Limb (tissue), 2 donors: ENCODE data around the gene SEMA3A.

ENCODE experiments used
- DNase-seq, 2 donors: peaks; one replicate each; pipeline ENCODE4 v3.0.0-alpha.2; 2016; ENCODE audit errors: extremely low spot score in 2 of 2

SEMA3A gene

DNA sequence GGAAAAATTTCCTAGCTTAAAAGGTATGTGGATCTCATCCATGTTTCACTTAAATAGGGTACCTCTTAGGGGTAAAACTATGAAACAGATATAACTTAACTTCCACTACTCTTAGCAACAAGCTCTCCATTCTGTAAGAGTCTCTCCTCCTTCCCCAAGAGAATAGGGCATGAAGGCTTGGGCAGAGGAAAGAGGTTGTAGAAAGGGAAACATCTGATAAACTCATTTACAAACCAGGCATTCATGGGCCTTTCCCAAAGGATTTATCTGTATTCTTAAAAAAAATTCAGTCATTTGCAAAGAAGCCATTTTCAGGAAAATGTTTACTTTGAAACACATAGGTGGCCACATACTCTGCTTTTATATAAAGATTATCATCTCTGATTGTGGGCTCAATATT, 82.7 kb downstream of the SEMA3A start:
- no peak for DNase-seq

DNA sequence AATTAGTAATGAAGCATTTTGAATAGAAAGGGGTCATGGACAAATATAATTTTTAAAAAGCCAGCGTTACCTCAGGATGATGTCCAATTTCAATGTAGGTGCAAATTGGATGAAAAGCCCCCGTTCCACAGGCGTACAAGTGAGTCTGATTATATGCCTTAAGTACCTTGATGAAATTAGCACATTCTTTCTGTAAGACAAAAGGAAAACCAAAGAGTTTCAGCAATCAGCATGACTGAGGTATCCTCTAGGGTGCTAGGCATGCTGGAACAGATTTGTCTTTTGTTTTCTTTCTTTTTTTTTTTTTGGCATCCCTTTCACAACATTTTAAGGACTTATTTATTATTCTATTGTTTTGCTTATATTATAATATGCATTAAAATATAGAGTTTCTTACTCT, 84.2 kb downstream of the SEMA3A start:
- no peak for DNase-seq

DNA sequence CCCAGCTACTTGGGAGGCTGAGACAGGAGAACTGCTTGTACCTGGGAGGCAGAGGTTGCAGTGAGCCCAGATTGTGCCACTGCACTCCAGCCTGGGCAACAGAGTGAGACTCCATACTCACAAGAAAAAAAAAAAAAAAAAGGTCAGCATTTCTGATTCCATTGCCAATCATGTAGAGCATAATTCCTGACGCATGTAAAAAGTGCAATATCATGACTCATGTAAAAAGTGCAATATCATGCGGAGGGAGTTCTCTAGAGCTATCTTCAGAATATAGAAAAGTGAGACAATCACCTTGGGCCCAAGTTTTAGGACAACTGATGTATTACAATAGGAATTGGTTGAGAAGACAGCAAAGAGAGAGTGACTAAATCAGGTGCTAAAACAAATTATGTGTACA, 85.8 kb downstream of the SEMA3A start:
- no peak for DNase-seq

DNA sequence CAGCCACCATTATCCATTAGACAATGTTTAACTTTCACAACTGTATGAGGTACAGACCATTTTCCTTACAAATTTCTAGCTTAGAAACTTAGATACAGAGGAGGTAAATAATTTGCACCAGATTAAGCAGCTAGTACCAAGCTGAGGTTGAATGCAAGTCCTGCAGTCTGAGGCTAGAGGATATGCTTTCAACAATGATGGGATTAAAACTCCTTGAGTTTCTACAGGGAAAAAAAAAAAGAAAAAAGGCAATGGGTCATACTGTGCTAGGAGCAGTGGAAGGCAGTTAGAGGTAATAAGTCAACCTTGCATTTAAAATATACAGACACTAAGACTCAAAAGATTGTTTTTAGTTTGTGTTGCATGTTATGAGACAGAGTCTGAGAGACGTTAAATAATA, 86.5 kb downstream of the SEMA3A start:
- no peak for DNase-seq

DNA sequence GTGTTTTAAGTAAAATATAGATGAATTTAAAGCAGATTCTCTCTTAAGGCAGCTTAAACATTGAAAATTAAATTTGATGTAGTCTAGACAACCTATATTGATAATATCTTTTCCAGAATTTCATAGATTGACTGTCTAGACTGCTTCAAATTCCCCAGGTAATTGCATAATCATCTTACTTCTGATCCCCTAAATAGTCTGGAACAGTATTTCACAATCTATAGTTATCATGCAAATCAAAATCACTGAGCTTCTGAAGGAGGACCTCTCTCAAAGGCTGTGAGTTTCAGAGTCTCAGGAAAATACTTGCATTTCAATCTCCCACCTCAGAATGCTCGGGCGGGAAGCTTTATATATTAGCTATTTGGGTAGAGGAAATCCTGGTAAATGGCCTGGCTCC, 87.3 kb downstream of the SEMA3A start:
- DNase-seq = no peak

DNA sequence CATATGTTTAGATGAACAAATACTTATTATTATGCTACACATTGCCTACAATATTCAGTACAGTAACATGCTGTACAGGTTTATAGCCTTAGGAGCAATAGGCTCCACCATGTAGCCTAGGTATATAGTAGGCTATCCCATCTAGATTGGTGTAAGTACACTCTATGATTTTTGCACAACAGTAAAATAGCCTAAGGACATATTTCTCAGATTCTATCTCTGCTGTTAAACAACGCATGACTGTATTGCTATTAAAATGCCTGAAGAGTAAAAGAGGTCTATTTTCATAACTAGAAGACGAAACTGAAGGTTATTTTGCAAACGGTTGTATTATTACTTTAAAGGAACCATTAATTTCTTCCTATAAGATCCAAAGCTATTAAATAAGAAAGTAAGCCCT, 88.3 kb downstream of the SEMA3A start:
- DNase-seq = no peak

DNA sequence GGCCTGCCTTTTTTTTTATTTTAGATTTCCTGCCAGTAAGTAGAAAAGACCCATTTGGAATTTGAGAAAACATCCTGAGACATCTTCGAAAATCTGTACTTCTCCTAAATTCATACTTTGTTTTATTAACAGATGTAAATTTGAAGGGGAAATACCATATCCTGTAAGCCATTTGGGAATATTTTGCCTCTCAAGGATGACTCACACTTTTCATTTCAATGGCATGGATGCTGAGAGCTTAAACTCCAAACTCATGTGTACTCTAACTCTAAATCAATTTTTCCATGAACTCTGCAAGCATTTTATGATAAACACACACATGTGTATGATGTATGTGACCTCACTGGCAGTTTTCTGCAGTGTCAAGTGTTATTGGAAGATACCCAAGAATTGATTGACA, 89.0 kb downstream of the SEMA3A start:
- DNase-seq = peak in 1 of 2 donors; percentile 74

DNA sequence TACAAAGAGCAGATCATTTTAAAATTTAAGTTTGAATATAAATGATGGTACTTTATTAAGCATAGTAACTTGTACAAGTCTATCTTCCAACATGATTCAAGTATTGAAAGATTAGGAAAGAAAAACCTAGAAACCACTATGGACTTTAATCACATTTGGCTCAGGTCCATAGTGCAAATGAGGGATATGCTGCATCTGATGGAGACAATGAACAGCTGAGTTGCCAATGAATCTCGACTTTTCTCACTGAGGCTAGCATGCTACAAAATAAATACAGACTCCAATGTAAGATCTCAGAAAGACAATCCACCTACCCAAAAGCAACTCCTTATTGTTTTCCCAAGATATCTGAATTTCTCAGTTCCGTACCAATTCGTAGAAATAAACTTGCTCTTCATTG, 89.8 kb downstream of the SEMA3A start:
- no peak for DNase-seq

DNA sequence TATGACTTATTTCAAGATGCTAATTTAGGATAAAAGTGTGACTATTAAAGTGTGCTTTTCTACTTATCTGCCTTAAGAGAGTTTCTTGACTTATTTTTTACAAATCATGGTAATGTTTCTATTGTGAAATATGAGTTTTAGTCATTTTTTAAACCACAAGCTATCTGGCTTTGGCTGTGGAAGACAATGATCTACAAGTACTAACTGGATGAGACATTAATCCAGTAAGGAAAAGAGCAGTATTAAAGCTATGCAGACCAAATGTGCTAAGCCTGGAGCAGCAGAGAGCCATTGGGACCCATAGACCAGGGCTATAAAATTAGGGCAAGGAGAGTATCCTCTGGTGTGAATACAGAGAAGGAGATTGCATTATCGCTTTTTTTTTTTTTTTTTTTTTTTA, 92.4 kb downstream of the SEMA3A start:
- DNase-seq = no peak

DNA sequence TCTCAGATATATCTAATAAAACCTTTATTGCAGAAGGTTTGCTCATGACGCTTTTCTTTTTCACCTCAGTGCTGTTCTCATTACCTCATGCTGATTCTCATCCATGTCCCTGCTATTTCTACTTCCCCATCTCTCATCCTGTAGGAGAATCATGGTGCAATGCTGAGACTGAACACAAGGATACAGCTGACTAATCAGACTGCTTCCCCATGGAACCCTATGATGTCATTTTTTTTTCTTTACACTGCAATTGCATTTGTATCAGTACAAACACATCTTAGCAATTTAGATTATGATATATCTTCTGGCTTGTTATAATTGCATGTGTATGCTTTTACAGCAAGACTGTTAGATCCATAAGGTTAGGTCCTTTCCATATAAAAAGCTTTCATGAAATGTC, 93.7 kb downstream of the SEMA3A start:
- DNase-seq = no peak

DNA sequence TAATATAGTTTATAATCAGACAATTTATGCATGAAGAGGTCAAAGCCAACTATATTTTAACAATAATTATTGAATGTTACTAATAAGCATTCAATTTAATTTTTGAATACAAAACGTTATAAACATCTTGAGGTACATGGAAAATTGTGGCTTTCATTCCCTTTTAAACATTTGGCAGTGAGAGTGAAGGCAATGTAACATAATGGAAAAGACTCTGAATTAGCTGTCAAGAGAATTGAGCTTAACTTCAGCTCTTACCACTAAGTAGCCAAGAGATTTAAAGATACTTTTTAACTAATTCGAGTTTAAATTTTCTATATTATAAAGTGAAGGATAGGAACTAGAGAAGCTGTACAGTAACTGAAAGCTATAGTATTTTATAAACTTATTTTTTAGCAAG, 98.6 kb downstream of the SEMA3A start:
- DNase-seq = no peak

DNA sequence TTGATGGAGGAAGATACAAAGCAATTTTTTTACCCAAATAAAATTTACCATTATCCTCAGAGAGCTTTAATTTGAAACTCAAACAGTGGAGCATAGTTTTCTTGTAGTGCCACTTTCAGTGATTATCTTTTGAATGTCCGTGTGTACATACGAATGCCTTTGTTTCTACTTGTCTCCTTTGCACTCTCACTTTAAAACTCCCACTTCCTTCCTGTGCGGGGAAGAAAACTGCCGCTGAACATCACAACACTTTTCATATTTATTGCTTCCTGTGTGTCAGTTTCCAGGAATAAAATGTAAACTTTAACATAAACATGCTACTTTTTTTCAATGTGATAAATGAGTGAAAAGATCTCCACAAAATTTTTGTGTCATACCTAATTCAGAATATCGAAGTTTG, 102.4 kb downstream of the SEMA3A start:
- DNase-seq = no peak

DNA sequence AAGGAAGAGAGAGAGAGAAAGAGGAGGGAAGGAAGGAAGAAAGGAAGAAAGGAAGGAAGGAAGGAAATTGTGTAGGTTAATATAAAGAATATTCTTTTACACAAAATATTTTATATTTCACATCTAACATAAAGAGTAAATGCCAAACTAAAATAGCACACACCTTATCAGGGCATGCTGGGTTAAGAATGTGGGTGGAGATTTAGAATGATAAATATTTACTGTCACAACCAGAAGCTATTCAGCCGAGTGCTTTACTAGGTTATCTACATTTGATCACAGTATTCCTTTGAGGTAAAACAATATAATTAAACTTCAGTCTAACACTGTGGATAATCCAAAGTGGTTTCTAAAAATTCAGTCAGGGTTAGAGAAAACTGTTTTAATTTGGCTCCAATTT, 103.3 kb downstream of the SEMA3A start:
- DNase-seq = no peak

DNA sequence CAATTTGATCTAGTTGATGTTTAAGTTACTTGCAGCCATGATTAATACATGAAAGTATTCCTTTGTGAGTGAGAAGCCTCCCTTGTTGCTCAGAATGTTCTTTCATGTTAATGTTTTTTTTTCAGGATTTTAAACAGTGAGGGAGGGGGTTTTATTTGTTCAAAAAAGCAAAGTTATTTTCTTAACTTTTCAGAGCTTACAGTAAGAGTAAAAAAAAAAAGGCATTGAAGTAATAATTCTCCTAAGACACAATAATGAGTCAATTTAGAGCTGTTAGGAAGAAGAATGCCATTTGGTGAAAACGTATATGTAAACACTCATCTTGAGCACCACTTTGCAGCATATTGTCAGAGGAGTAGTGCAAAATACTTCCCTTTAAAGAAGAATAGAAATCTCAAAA, 105.8 kb downstream of the SEMA3A start:
- DNase-seq = no peak

DNA sequence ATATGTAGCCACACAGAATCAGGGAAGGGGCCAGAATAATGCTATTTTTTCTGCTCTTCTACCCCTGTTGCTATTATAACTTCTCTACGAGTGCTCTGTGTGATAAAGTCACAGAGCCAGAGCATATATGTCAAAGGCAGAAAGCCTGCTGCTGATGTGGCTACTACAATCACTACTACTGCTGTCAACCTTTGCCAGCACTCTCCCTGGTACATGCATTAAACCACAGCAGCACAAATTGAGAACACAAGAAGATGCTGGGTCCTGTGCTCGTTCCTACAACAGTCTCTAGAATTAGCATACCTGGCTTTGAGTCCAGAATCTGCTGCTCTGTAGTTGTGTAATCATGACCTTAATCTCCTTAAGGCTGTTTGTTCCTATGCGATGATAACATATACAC, 108.6 kb downstream of the SEMA3A start:
- DNase-seq = no peak

DNA sequence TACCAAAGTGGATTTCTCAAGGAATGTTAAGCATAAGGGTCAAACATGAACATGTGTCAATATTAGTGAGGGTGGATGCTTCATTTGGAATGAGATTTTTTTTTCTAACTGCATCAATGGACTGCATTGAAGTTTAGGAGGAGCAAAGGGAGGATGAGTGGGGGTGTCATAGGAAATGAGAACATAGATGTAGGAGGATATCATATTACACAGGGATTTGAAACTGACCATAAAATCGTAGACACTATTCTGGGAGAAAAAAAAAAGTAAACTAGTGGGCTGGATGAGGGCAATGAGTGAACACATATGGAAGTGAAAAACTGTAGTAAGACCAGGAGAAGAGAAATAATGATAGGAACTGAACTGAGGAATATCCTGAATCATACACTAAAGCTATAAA, 109.4 kb downstream of the SEMA3A start:
- DNase-seq = no peak

DNA sequence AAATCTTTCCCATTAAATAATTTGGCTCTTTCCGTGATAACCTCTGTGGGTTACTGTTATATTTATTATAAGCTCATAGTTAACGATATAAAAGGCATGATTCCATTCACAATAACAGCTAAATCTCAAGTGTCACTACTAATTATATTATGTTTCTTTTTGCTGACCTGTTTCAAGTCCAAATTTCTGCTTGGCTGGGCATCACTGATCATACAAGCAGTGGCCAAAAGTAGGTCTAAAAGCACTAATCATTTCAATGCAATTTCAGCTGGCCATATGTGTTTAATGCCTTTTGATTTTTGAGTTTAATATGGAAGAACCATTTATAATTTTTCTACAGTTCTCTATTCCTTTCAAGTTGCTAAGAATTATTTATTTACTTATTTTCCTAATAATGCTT, 110.7 kb downstream of the SEMA3A start:
- DNase-seq = no peak

DNA sequence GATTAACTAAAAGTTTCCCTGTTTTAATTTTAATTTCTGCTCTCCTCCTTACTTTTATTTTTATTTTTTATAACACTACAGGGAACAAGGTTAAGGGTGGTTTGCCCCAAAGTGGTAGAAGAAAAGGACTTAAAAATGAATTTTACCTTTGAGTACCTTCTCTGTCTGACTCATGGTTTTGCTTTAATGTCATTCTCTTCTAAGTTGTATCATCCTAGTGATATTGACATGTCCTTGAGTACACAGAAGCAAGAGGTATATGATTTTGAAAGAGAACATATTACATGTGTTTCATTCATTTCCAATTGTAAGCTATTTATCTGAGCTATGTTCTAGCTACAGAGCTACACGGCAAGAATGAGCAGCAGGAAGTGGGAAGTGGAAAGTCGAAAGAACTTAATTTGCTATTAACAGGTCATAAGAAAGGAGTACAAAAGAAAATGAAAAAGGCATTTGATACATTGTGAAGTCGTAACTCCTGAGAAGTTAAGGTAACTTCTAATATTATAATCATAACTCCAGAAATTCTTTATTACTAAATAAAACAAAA, 112.5 kb downstream of the SEMA3A start:
- DNase-seq = no peak

DNA sequence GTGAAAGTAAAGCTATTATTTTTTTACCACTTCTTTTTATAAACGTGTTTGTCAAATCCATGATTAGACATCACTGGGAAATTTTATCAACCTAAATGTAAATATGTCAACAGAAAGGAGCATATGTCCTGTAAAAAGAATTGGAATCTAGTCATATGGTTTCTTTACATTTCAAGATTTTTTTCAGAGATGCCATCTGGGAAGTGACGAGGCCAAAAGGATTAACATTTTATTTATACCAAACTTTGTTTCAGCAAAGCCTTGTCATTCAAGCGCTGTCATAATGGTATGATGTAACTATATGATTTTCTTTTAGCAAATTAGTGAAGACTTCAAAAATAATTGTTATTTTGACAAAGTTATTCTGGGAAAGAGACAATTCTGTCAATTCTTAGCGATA, 117.3 kb downstream of the SEMA3A start:
- DNase-seq = no peak

DNA sequence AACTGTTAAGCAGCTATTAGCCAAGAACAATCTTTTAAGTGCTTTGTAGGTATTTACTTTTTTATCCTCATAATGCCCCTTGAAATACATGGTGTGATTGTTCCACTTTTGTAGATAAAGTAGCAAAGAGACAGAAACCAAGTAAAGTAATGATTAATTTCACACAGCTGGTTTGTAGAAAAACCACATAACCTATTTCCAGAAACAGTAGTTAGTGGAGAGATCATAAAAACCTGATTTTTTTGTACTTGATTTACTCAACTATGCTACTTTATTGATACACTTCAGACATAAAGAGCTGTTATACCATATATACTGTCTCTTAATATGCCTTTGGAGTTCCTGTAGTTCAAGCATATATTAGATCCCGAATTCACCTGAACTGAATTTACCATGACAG, 118.4 kb downstream of the SEMA3A start:
- DNase-seq = no peak

DNA sequence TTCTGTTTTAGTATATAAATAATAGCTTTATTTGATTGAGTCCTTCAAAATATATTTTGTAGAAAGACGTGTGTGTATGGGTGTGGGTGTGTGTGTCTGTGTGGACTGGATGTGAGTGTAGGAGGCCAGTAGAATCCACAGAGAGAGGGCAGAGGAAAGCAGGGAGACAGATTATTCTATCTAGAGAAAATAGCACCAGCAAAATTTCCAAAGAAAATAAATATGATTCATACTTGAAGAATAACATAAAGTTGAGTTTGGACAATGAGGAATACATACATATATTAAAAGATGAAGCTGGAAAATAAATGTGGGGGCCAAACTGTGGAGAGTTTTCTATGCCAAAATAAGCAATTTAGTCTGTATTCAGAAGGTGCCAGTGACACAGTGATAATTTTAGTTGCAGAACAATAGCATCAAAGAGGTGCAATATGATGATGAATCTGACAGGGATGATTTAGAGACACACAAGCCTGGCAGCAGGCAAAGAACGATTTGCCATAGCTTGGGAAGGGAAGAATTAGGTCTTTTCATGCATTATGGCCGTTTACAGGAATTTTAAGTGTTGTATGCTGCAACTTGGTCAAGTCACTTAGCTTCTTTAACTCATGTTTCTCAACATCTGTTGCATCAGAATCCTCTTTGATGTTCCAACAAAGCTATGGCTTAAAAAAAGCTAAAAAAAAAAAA, 121.3 kb downstream of the SEMA3A start:
- no peak for DNase-seq

DNA sequence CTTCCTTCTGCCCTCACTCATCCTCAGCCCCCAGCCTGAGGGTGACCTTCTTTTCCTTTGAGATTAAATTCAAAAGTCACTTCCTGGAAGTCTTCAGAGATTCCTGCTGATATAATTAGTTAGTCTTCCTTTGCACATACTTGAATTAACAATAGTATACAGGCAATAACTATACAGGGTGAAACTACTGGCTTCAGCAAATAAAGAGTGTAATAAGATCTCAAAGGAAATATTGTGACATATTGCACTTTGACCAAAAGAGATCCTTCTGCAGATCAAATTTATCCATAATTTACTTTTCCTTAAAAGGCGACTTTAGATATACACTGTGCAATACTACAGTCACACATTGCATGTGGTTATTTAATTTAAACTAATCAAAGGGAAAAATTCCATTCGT, 123.8 kb downstream of the SEMA3A start:
- no peak for DNase-seq

DNA sequence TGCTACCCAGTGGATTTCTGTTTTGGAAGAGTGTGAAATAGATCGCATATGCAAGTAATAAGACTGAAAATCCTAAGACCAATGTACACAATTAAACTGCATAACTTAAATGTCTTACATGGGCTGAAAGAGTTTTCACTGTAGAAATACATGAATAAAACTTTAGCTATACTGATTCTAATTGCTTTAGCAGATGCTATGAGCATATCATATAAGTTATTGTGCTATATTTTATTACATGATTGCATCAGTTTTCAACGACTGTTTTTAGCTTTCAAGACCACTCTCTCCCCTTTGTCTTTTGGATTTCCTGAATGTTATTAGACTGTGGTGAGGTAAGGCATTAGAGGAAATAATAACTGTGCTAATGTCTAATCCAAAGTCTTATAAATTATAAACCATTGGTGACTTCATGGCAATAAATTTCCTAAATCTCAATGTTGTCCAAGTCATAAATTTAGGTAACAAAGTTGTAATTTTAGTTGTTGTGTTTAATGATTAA, 124.5 kb downstream of the SEMA3A start:
- DNase-seq = no peak

DNA sequence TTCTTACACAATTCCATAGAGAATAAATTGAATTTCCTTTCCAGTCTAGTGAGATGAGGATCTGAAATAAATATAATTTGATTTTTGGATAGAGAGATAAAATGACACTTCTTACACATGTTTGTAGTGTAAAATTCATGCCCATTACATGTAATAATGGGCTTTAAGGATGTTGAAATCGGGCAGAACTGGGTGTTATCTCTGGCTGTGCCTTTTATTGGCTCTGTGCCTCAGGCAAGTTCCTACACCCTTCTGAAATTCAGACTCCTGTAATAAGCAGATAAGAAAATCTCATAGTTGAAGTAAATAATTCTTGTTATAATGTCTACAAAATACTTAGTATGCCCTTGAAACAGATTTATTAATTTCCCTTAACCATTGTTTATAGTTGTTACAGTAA, 125.6 kb downstream of the SEMA3A start:
- DNase-seq = no peak
